GM18526 (cell line): ENCODE results near the gene USP17L18.
"Not testable (repeated sequence)": the region's sequence is repeated elsewhere in the genome, so short reads cannot be mapped to it uniquely, and the experiment has no call there.

Experiments
- POLR2A ChIP-seq: IDR thresholded peaks from 3 replicates; pipeline ENCODE4 v1.6.1; 2011; ENCODE audit not compliant: insufficient read length; ENCODE audit errors: extremely low read depth

Gene USP17L18

DNA sequence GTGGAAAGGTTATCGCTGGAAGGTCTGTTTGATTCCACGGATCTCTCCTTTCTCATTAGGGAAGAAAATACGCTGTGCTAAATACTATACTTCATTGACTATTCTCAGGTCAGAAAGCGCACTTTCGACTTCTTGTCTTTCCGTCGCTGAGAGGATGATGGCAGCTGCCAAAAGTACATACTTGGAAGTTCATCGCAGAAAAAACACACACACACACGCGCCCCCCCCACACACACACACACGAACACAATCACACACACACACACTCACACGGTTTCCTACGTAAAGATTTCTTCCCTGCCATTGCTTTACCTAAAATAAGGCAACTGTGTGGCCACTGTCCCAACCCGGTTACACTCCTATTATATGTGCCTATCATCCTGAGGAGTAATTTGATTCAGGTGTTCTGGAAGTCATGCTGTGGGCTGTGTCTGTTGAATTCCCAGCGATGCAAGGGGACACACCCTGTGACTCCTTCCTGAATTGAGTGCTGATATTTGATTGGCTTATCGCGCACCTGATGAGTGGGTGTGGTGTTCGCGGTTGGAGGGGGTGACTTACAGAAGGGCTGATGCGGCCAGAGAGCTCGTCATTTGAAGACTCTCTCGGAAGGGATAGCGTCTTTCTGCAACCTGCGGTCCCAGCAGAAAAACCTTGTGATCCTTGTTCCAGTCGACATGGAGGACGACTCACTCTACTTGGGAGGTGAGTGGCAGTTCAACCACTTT, at the start of gene USP17L18:
Gene USP17L18 (plus strand): TSS at position 678 of the 728 bp plus-strand sequence. CDS start 0 bp downstream, at position 678.
- TF ChIP-seq POLR2A = not testable (repeated sequence)

- TF ChIP-seq POLR2A = not testable (repeated sequence)
Observed at GRCh38 chr4:9210357-9210756, 38.1 kb upstream of the USP17L18 start, which contains the start of gene USP17L10. Gene USP17L10, plus strand, starts transcription at chr4:9210657. Its CDS starts 0 bp downstream, at chr4:9210657.

- not testable (repeated sequence) for TF ChIP-seq POLR2A
Observed at GRCh38 chr4:9215105-9215504, 33.3 kb upstream of the USP17L18 start, which contains the start of gene USP17L11. Gene USP17L11, plus strand, starts transcription at chr4:9215405. Its CDS starts 0 bp downstream, at chr4:9215405.

- TF ChIP-seq POLR2A = not testable (repeated sequence)
Observed at GRCh38 chr4:9219852-9220251, 28.6 kb upstream of the USP17L18 start, which contains the start of gene USP17L12. Gene USP17L12, plus strand, starts transcription at chr4:9220152. Its CDS starts 0 bp downstream, at chr4:9220152.

GRCh38 chr4:9224596-9224995, 23.8 kb upstream of the USP17L18 start, which contains the start of gene USP17L13:
Gene USP17L13, plus strand, starts transcription at chr4:9224896. Its CDS starts 0 bp downstream, at chr4:9224896.
- TF ChIP-seq POLR2A = not testable (repeated sequence)

DNA sequence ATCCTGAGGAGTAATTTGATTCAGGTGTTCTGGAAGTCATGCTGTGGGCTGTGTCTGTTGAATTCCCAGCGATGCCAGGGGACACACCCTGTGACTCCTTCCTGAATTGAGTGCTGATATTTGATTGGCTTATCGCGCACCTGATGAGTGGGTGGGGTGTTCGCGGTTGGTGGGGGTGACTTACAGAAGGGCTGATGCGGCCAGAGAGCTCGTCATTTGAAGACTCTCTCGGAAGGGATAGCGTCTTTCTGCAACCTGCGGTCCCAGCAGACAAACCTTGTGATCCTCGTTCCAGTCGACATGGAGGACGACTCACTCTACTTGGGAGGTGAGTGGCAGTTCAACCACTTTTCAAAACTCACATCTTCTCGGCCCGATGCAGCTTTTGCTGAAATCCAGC, 14.3 kb upstream of the USP17L18 start, which contains the start of gene USP17L15:
Gene USP17L15 (plus strand): TSS at position 301 of the 400 bp plus-strand sequence. CDS start 0 bp downstream, at position 301.
- TF ChIP-seq POLR2A = not testable (repeated sequence)

DNA sequence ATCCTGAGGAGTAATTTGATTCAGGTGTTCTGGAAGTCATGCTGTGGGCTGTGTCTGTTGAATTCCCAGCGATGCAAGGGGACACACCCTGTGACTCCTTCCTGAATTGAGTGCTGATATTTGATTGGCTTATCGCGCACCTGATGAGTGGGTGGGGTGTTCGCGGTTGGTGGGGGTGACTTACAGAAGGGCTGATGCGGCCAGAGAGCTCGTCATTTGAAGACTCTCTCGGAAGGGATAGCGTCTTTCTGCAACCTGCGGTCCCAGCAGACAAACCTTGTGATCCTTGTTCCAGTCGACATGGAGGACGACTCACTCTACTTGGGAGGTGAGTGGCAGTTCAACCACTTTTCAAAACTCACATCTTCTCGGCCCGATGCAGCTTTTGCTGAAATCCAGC, 4.9 kb upstream of the USP17L18 start, which contains the start of gene USP17L17:
Gene USP17L17 (plus strand): TSS at position 301 of the 400 bp plus-strand sequence. CDS start 0 bp downstream, at position 301.
- TF ChIP-seq POLR2A = not testable (repeated sequence)

DNA sequence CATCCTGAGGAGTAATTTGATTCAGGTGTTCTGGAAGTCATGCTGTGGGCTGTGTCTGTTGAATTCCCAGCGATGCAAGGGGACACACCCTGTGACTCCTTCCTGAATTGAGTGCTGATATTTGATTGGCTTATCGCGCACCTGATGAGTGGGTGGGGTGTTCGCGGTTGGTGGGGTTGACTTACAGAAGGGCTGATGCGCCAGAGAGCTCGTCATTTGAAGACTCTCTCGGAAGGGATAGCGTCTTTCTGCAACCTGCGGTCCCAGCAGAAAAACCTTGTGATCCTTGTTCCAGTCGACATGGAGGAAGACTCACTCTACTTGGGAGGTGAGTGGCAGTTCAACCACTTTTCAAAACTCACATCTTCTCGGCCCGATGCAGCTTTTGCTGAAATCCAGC, 4.6 kb downstream of the USP17L18 start, which contains the start of gene USP17L19:
Gene USP17L19 (plus strand): TSS at position 301 of the 400 bp plus-strand sequence. CDS start 0 bp downstream, at position 301.
- TF ChIP-seq POLR2A = not testable (repeated sequence)

- TF ChIP-seq POLR2A = not testable (repeated sequence)
Observed at GRCh38 chr4:9257824-9258223, 9.4 kb downstream of the USP17L18 start, which contains the start of gene USP17L20. Gene USP17L20, plus strand, starts transcription at chr4:9258124. Its CDS starts 0 bp downstream, at chr4:9258124.

GRCh38 chr4:9262572-9262971, 14.1 kb downstream of the USP17L18 start, which contains the start of gene USP17L21:
Gene USP17L21, plus strand, starts transcription at chr4:9262872. Its CDS starts 0 bp downstream, at chr4:9262872.
- not testable (repeated sequence) for TF ChIP-seq POLR2A

GRCh38 chr4:9267319-9267718, 18.9 kb downstream of the USP17L18 start, which contains the start of gene USP17L22:
Gene USP17L22, plus strand, starts transcription at chr4:9267619. Its CDS starts 0 bp downstream, at chr4:9267619.
- not testable (repeated sequence) for TF ChIP-seq POLR2A
